Karpas-422 (cell line): ENCODE results near the gene ZFP3. TPM values are rescaled to one million over a fixed set of nuclear protein-coding genes. Genes with fewer than 3 reads are reported as not detected.

Experiments
- DNase-seq: peaks from one replicate; pipeline ENCODE4 v3.0.0-alpha.2; 2015
- H2AFZ ChIP-seq: fragments of 200-600 bp; sonication (generic); 2 replicates; pipeline ENCODE4 v1.6.1; 2014; ENCODE audit warnings: antibody characterized with exemption, low read length, mixed read lengths
- H3K27ac ChIP-seq: fragments of 200-600 bp; sonication (generic); 2 replicates; pipeline ENCODE4 v1.5.1; 2014; ENCODE audit warnings: mild to moderate bottlenecking, low read length, moderate library complexity
- H3K27me3 ChIP-seq: fragments of 200-600 bp; sonication (generic); 2 replicates; pipeline ENCODE4 v1.6.1; 2014; ENCODE audit warnings: low read length, mixed read lengths
- H3K36me3 ChIP-seq: fragments of 200-600 bp; sonication (generic); 2 replicates; pipeline ENCODE4 v1.6.1; 2014; ENCODE audit warnings: low read length, mixed read lengths; ENCODE audit not compliant: insufficient read depth
- H3K4me1 ChIP-seq: fragments of 200-600 bp; sonication (generic); 2 replicates; pipeline ENCODE4 v1.6.1; 2014; ENCODE audit warnings: mild to moderate bottlenecking, low read length, mixed read lengths
- H3K4me2 ChIP-seq: fragments of 200-600 bp; sonication (generic); 2 replicates; pipeline ENCODE4 v1.6.1; 2014; ENCODE audit warnings: low read length, low read depth, mild to moderate bottlenecking; ENCODE audit not compliant: poor library complexity, severe bottlenecking
- H3K4me3 ChIP-seq: fragments of 200-600 bp; sonication (generic); 2 replicates; pipeline ENCODE4 v1.5.1; 2014; ENCODE audit warnings: mild to moderate bottlenecking, antibody characterized with exemption, low read length, mixed read lengths
- H3K79me2 ChIP-seq: fragments of 200-600 bp; sonication (generic); 2 replicates; pipeline ENCODE4 v1.6.1; 2014; ENCODE audit warnings: mild to moderate bottlenecking, low read length, mixed read lengths
- H3K9ac ChIP-seq: fragments of 200-600 bp; sonication (generic); 2 replicates; pipeline ENCODE4 v1.6.0; 2014; ENCODE audit warnings: low read length
- H3K9me2 ChIP-seq: fragments of 200-600 bp; sonication (generic), shearing (Covaris generic); replicated peaks from 2 replicates; pipeline ENCODE4 v1.6.0; 2014; ENCODE audit warnings: mild to moderate bottlenecking, low read length, moderate library complexity; ENCODE audit not compliant: insufficient read depth
- H3K9me3 ChIP-seq: fragments of 300-700, 200-600 bp; sonication (generic); 2 replicates; pipeline ENCODE4 v1.6.1; 2014; ENCODE audit warnings: low read length, mixed read lengths
- H4K20me1 ChIP-seq: fragments of 200-600 bp; sonication (generic); 2 replicates; pipeline ENCODE4 v1.6.1; 2014; ENCODE audit warnings: mild to moderate bottlenecking, antibody characterized with exemption, low read length, low read depth; ENCODE audit not compliant: insufficient read depth
- total RNA-seq: library from RNA; depleted of rRNA; stranded (reverse); fragments of >200 nt; shearing (Covaris generic); gene quantifications from 2 replicates; pipeline ENCODE4 v1.2.3, GENCODE V29; 2014; ENCODE audit warnings: low replicate concordance

Gene ZFP3
- total RNA-seq, 1 experiment from 2014 or later, result 0.63 TPM

DNA sequence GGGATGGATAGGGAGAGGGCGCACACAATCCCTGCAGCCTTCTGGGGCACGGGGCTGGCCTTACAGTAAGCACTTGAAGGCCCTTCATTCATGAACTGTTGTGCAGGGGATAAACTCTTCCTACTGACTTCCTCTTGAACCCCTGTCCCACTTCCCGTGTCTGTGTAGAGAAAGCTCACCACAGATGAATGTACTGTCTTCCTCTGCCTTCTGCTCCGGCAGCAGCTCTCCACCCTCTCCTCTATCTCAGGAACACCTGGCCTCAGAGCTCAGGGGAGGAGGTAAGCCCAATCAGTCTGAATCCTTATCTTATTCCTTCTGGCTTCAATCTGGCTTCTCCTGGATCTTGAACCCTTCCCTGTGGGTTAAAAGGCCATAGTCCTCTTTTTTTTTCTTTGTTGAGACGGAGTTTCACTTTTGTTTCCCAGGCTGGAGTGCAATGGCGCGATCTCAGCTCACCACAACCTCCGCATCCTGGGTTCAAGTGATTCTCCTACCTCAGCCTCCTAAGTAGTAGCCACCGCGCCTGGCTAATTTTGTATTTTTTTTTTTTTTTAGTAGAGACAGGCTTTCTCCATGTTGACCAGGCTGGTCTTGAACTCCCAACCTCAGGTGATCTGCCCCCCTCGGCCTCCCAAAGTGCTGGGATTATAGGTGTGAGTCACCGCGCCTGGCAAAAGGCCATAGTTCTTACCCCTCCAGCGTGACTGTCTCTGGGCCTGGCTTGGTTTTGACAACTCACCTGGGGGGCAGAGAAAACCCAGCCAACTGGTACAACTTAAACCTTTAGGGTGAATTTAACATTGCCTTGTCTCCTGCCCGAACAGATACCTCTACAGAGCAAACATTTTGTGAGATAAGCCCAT is 35.9 kb upstream of the ZFP3 start:
- no peaks in the 10 kb centered on the region for H3K9me3 ChIP-seq
- no peaks in the 10 kb centered on the region for H3K27me3 ChIP-seq
- H3K27ac ChIP-seq, result no peak overlapping the region
- no peaks in the 10 kb centered on the region for H3K9me2 ChIP-seq
- H3K9ac ChIP-seq, result no peak overlapping the region
- no peak for DNase-seq
- H2AFZ ChIP-seq, result no peak overlapping the region
- H3K79me2 ChIP-seq, result no peaks in the 10 kb centered on the region
- no peaks in the 10 kb centered on the region for H3K4me1 ChIP-seq
- no peaks in the 10 kb centered on the region for H4K20me1 ChIP-seq
- no peak overlapping the region for H3K4me2 ChIP-seq
- H3K4me3 ChIP-seq, result no peak overlapping the region
- no peaks in the 10 kb centered on the region for H3K36me3 ChIP-seq

GRCh38 chr17:5043524-5043923 is 34.7 kb upstream of the ZFP3 start:
- no peak for DNase-seq
- Histone ChIP-seq H3K27ac (no peak overlapping the region), H4K20me1 (no peaks in the 10 kb centered on the region), H3K9ac (no peak overlapping the region), H3K36me3 (no peaks in the 10 kb centered on the region), H3K27me3 (no peaks in the 10 kb centered on the region), H3K4me1 (no peaks in the 10 kb centered on the region), H2AFZ (no peak overlapping the region), H3K4me2 (no peak overlapping the region), H3K4me3 (no peak overlapping the region), H3K9me3 (no peaks in the 10 kb centered on the region), H3K79me2 (no peaks in the 10 kb centered on the region), H3K9me2 (no peaks in the 10 kb centered on the region)

DNA sequence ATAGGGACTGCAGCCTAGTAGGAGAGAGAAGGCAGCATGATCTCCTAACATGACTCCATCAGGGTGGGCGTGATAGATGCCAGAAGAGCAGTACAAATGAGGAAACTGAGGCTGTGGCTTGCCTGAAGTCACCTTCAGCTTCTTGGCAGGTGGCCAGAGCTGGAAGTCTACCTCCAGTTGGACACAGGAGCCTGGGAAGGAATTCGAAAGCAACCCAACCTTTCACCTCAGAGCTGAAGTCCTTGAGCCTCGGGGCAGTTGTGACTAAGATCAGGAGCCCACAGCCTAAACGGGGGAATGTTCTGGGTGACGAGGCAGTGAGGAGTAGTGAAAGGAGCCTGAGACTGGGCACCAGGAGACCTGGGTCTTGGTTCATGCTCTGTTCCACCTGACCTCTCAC is 33.6 kb upstream of the ZFP3 start:
- Histone ChIP-seq H3K9me2 (no peaks in the 10 kb centered on the region), H3K36me3 (no peaks in the 10 kb centered on the region), H2AFZ (no peak overlapping the region), H3K9ac (no peak overlapping the region), H3K4me2 (no peak overlapping the region), H3K9me3 (no peaks in the 10 kb centered on the region), H3K79me2 (no peaks in the 10 kb centered on the region), H3K27ac (no peak overlapping the region), H4K20me1 (no peaks in the 10 kb centered on the region), H3K4me1 (no peaks in the 10 kb centered on the region), H3K27me3 (no peaks in the 10 kb centered on the region), H3K4me3 (no peak overlapping the region)
- no peak for DNase-seq

DNA sequence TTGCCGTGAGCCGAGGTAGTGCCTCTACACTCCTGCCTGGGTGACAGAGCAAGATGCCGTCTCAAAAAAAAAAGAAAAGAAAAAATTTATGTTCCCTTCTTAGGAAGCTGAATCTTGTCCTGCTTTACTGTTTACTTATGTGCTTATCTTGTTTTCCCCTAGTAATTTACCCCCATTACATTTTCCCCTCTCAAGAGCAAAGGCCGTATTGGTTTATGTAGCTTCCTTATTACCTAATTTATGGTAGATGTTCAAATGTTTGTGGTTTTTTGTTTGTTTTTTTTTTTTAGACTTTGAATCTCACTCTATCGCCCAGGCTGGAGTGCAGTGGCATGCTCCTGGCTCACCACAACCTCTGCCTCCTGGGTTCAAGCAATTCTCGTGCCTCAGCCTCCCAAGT is 32.8 kb upstream of the ZFP3 start:
- Histone ChIP-seq H3K9ac (no peak overlapping the region), H3K9me3 (no peaks in the 10 kb centered on the region), H4K20me1 (no peaks in the 10 kb centered on the region), H3K4me2 (no peak overlapping the region), H3K27me3 (no peaks in the 10 kb centered on the region), H3K79me2 (no peaks in the 10 kb centered on the region), H3K4me3 (no peak overlapping the region), H2AFZ (no peak overlapping the region), H3K4me1 (no peaks in the 10 kb centered on the region), H3K27ac (no peak overlapping the region), H3K9me2 (no peaks in the 10 kb centered on the region), H3K36me3 (no peaks in the 10 kb centered on the region)
- no peak for DNase-seq

DNA sequence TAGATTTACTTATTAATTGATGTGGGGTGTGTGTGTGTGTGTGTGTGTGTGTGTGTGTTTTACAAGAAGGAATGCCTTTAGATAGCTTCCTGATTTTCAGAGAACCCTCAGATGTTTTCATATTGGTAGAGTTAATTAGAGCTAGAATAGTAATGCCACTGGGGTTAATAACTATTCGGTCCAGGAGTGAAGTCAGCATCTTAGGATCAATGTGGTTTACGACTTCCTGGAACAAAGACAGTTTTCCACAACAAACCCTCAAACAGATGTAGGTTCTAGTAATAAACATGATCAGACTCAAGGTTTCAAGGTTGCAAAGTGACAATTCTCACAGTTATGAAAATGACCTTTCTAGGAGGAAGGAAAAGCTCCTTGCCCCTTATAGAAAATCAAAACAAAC is 30.8 kb upstream of the ZFP3 start:
- H3K79me2 ChIP-seq, result no peaks in the 10 kb centered on the region
- H2AFZ ChIP-seq, result no peak overlapping the region
- no peak overlapping the region for H3K4me2 ChIP-seq
- H3K27me3 ChIP-seq, result no peaks in the 10 kb centered on the region
- no peaks in the 10 kb centered on the region for H3K9me2 ChIP-seq
- no peak for DNase-seq
- no peaks in the 10 kb centered on the region for H3K4me1 ChIP-seq
- no peak overlapping the region for H3K27ac ChIP-seq
- H3K9ac ChIP-seq, result no peak overlapping the region
- no peaks in the 10 kb centered on the region for H3K36me3 ChIP-seq
- no peaks in the 10 kb centered on the region for H4K20me1 ChIP-seq
- no peaks in the 10 kb centered on the region for H3K9me3 ChIP-seq
- no peak overlapping the region for H3K4me3 ChIP-seq

GRCh38 chr17:5049314-5049841 is 28.9 kb upstream of the ZFP3 start:
- no peak overlapping the region for H3K4me2 ChIP-seq

DNA sequence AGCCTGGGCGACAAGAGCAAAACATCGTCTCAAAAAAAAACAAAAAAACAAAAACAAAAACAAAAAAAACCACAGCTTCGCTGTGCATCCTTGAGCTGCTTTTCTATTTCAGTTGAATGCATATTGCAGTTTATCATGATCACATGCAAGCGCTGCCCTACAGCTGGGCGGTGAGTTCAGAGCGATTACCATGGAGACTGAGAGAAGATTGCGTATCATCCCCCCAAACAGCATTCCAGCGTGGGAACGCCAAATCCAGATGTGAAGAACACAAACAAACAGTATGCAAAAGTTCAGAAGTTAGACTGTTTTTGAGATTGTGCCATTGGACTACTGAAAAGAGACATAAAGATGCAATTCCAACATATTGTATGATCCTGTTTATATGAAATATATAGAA is 28.0 kb upstream of the ZFP3 start:
- no peak for DNase-seq
- no peaks in the 10 kb centered on the region for H3K9me3 ChIP-seq
- no peaks in the 10 kb centered on the region for H3K79me2 ChIP-seq
- no peak overlapping the region for H3K4me2 ChIP-seq
- H3K9me2 ChIP-seq, result no peaks in the 10 kb centered on the region
- H4K20me1 ChIP-seq, result no peaks in the 10 kb centered on the region
- H3K36me3 ChIP-seq, result no peaks in the 10 kb centered on the region
- H3K4me3 ChIP-seq, result no peak overlapping the region
- H3K27me3 ChIP-seq, result no peaks in the 10 kb centered on the region
- H2AFZ ChIP-seq, result no peak overlapping the region
- no peaks in the 10 kb centered on the region for H3K4me1 ChIP-seq
- H3K27ac ChIP-seq, result no peak overlapping the region
- H3K9ac ChIP-seq, result no peak overlapping the region

More at GRCh38 chr17:5049314-5049841, 28.9 kb upstream of the ZFP3 start:
- H3K27ac ChIP-seq, result no peak overlapping the region
- no peaks in the 10 kb centered on the region for H3K36me3 ChIP-seq
- H3K9ac ChIP-seq, result no peak overlapping the region
- H2AFZ ChIP-seq, result no peak overlapping the region
- H3K27me3 ChIP-seq, result no peaks in the 10 kb centered on the region
- no peak overlapping the region for H3K4me3 ChIP-seq
- no peaks in the 10 kb centered on the region for H3K9me2 ChIP-seq
- H3K4me1 ChIP-seq, result no peaks in the 10 kb centered on the region
- H3K9me3 ChIP-seq, result no peaks in the 10 kb centered on the region
- DNase-seq, result no peak
- H4K20me1 ChIP-seq, result no peaks in the 10 kb centered on the region
- no peaks in the 10 kb centered on the region for H3K79me2 ChIP-seq

GRCh38 chr17:5055543-5055942 is 22.7 kb upstream of the ZFP3 start:
- Histone ChIP-seq H3K36me3 (no peaks in the 10 kb centered on the region), H3K9me2 (no peaks in the 10 kb centered on the region), H3K27me3 (no peaks in the 10 kb centered on the region), H3K79me2 (no peaks in the 10 kb centered on the region), H2AFZ (no peak overlapping the region), H3K9ac (no peak overlapping the region), H3K4me1 (peaks cover 4% of the 10 kb centered on the region; the same call in 1 of the 2 replicates), H3K9me3 (no peaks in the 10 kb centered on the region), H3K4me2 (no peak overlapping the region), H3K4me3 (no peak overlapping the region), H3K27ac (no peak overlapping the region), H4K20me1 (no peaks in the 10 kb centered on the region)
- peak; percentile 52 for DNase-seq
